Liver (tissue), 9 donors: ENCODE data around the gene PLA2R1. TPM values are rescaled to one million over a fixed set of nuclear protein-coding genes. Genes with fewer than 3 reads are reported as not detected.

Source experiments
- DNase-seq: peaks from one replicate; pipeline ENCODE4 v3.0.0-alpha.2; 2017; ENCODE audit warnings: low spot score
- H3K27ac ChIP-seq, 2 donors: one replicate each; pipeline ENCODE4 v1.7.0; 2013; ENCODE audit warnings: inconsistent platforms in 2 of 2, low read length in 2 of 2, control low read depth in 1 of 2, low read depth in 1 of 2, mild to moderate bottlenecking in 1 of 2
- H3K27me3 ChIP-seq, 4 donors: one replicate each; pipeline versions ENCODE4 v1.6.1 to v1.7.0; 2013; ENCODE audit warnings: low read length in 3 of 4, inconsistent platforms in 1 of 4, mild to moderate bottlenecking in 1 of 4, moderate library complexity in 1 of 4; ENCODE audit not compliant: control insufficient read depth in 4 of 4, insufficient read depth in 4 of 4
- H3K36me3 ChIP-seq, 4 donors: one replicate each; pipeline versions ENCODE4 v1.6.1 to v1.7.0; 2013; ENCODE audit warnings: low read length in 3 of 4, mild to moderate bottlenecking in 3 of 4, low read depth in 1 of 4, moderate library complexity in 1 of 4; ENCODE audit not compliant: control insufficient read depth in 4 of 4, insufficient read depth in 3 of 4
- H3K4me1 ChIP-seq, 4 donors: one replicate each; pipeline versions ENCODE4 v1.6.1 to v1.7.0; 2013; ENCODE audit warnings: low read length in 3 of 4, mild to moderate bottlenecking in 3 of 4, moderate library complexity in 1 of 4; ENCODE audit not compliant: control insufficient read depth in 4 of 4, insufficient read depth in 4 of 4
- H3K4me3 ChIP-seq, 3 donors: one replicate each; pipeline versions ENCODE4 v1.6.1 to v1.7.0; 2013; ENCODE audit warnings: low read length in 3 of 3, control low read depth in 1 of 3, low read depth in 1 of 3, mild to moderate bottlenecking in 1 of 3
- H3K9ac ChIP-seq, 2 donors: one replicate each; pipeline ENCODE4 v1.7.0; 2013; ENCODE audit warnings: low read length in 2 of 2, mild to moderate bottlenecking in 2 of 2, moderate library complexity in 2 of 2, control low read depth in 1 of 2, low read depth in 1 of 2
- H3K9me3 ChIP-seq, 4 donors: one replicate each; pipeline versions ENCODE4 v1.6.1 to v1.7.0; 2013; ENCODE audit warnings: low read length in 3 of 4; ENCODE audit not compliant: control insufficient read depth in 4 of 4
- ATF3 ChIP-seq: IDR thresholded peaks from 2 replicates; pipeline ENCODE4 v1.6.1; 2016; ENCODE audit warnings: antibody characterized with exemption
- FOXA1 ChIP-seq: IDR thresholded peaks from 2 replicates; pipeline ENCODE4 v1.6.1; 2016; ENCODE audit warnings: antibody characterized with exemption
- FOXA2 ChIP-seq: IDR thresholded peaks from 2 replicates; pipeline ENCODE4 v1.6.1; 2016; ENCODE audit warnings: antibody characterized with exemption
- GABPA ChIP-seq, 2 donors: IDR thresholded peaks in 1 of 2; conservative IDR thresholded peaks in 1 of 2; 2 replicates each; pipeline ENCODE4 v1.6.1; 2016; ENCODE audit warnings: antibody characterized with exemption in 2 of 2, mild to moderate bottlenecking in 1 of 2, moderate library complexity in 1 of 2
- HNF4A ChIP-seq, 2 donors: conservative IDR thresholded peaks; 2 replicates each; pipeline ENCODE4 v1.6.1; 2016; ENCODE audit warnings: antibody characterized with exemption in 2 of 2, mild to moderate bottlenecking in 2 of 2
- HNF4G ChIP-seq: IDR thresholded peaks from 2 replicates; pipeline ENCODE4 v1.6.1; 2016; ENCODE audit warnings: antibody characterized with exemption
- JUND ChIP-seq, 2 donors: IDR thresholded peaks; 2 replicates each; pipeline ENCODE4 v1.6.1; 2016; ENCODE audit warnings: antibody characterized with exemption in 2 of 2
- MAX ChIP-seq: IDR thresholded peaks from 2 replicates; pipeline ENCODE4 v1.6.1; 2016; ENCODE audit warnings: antibody characterized with exemption
- NR2F2 ChIP-seq: IDR thresholded peaks from 2 replicates; pipeline ENCODE4 v1.6.1; 2016; ENCODE audit warnings: antibody characterized with exemption
- RAD21 ChIP-seq, 2 donors: IDR thresholded peaks; 2 replicates each; pipeline ENCODE4 v1.6.1; 2016; ENCODE audit warnings: antibody characterized with exemption in 2 of 2, mild to moderate bottlenecking in 2 of 2
- REST ChIP-seq: IDR thresholded peaks from 2 replicates; pipeline ENCODE4 v1.6.1; 2016; ENCODE audit warnings: antibody characterized with exemption, mild to moderate bottlenecking
- RXRA ChIP-seq, 2 donors: IDR thresholded peaks; 2 replicates each; pipeline ENCODE4 v1.6.1; 2017 to 2018; ENCODE audit warnings: antibody characterized with exemption in 2 of 2, mild to moderate bottlenecking in 1 of 2
- SP1 ChIP-seq: IDR thresholded peaks from 2 replicates; pipeline ENCODE4 v1.6.1; 2018; ENCODE audit warnings: antibody characterized with exemption, mild to moderate bottlenecking
- TAF1 ChIP-seq: conservative IDR thresholded peaks from 2 replicates; pipeline ENCODE4 v1.6.1; 2016; ENCODE audit warnings: antibody characterized with exemption, mild to moderate bottlenecking
- YY1 ChIP-seq: IDR thresholded peaks from 2 replicates; pipeline ENCODE4 v1.6.1; 2016; ENCODE audit warnings: antibody characterized with exemption, mild to moderate bottlenecking
- ZBTB33 ChIP-seq: IDR thresholded peaks from 2 replicates; pipeline ENCODE4 v1.6.1; 2016; ENCODE audit warnings: antibody characterized with exemption
- WGBS: extraction: QIAGEN DNeasy Blood & Tissue Kit; methylation state at CpG from one replicate; pipeline ENCODE4 v1.1.7; 2013; 5-methylcytosine and 5-hydroxymethylcytosine counted together
- polyA plus RNA-seq, 2 donors: library from polyadenylated mRNA; stranded (reverse) in 1 of 2; unstranded in 1 of 2; fragments of 200-250 nt in 1 of 2; fragments of >200 nt in 1 of 2; fragmentation: Nextera tagmentation in 1 of 2; extraction: Ambion mirVana in 1 of 2; gene quantifications; one replicate each; pipeline versions ENCODE4 v1.2.1 to v1.2.3, GENCODE V29; 2013 to 2015
- total RNA-seq, 2 donors: library from RNA; depleted of rRNA; stranded (reverse); fragments of >200 nt; gene quantifications; one replicate each; pipeline ENCODE4 v1.2.3, GENCODE V29; 2014
- donor health status: healthy.
- donor health status: healthy.
- donor health status: healthy.
- donor health status: healthy.
- donor health status: healthy.

The PLA2R1 gene
- total and polyA plus RNA-seq, 4 donors, result 0.61 to 2.3 (median 0.66) TPM

GRCh38 chr2:160019374-160020090, 42.9 kb downstream of the PLA2R1 start:
- TF ChIP-seq MAX, result no peak
- H3K36me3 ChIP-seq, result no peaks in the 10 kb centered on the region
- H3K27me3 ChIP-seq, result peaks cover 0 to 3% (median 0%) of the 10 kb centered on the region in 4 donors
- 95% methylated on average over 2 of the region's 2 CpGs for WGBS
- no peak for DNase-seq
- no peak overlapping the region for H3K4me3 ChIP-seq
- H3K9me3 ChIP-seq, result peaks cover 0 to 5% (median 0%) of the 10 kb centered on the region in 4 donors
- H3K27ac ChIP-seq, result no peak overlapping the region
- no peaks in the 10 kb centered on the region for H3K4me1 ChIP-seq
- H3K9ac ChIP-seq, result no peak overlapping the region

- Histone ChIP-seq H3K4me3 (no peak overlapping the region), H3K9ac (no peak overlapping the region), H3K27me3 (peaks cover 0 to 3% (median 0%) of the 10 kb centered on the region in 4 donors), H3K9me3 (no peaks in the 10 kb centered on the region), H3K4me1 (no peaks in the 10 kb centered on the region), H3K27ac (no peak overlapping the region), H3K36me3 (no peaks in the 10 kb centered on the region)
- no peak for DNase-seq
- 86% methylated on average over 6 of the region's 6 CpGs for WGBS
- TF ChIP-seq REST (no peak), GABPA (IDR thresholded peaks at IDR 0.05 in 1 of 2, conservative IDR thresholded peaks at IDR 0.05 in 1 of 2) (no peak), SP1 (no peak), HNF4G (no peak), ATF3 (no peak), HNF4A (conservative IDR thresholded peaks at IDR 0.05) (no peak), NR2F2 (no peak), YY1 (no peak), FOXA2 (no peak), RAD21 (IDR thresholded peaks at IDR 0.05) (no peak), ZBTB33 (no peak), RXRA (IDR thresholded peaks at IDR 0.05) (no peak), JUND (IDR thresholded peaks at IDR 0.05) (no peak), MAX (no peak), TAF1 (no peak), FOXA1 (no peak)
Observed at GRCh38 chr2:160015746-160016145, 46.7 kb downstream of the PLA2R1 start.
